K562 (cell line): Measurements from ENCODE around the gene NMBR. TPM values are rescaled to one million over a fixed set of nuclear protein-coding genes. Genes with fewer than 3 reads are reported as not detected.

Source experiments
- CEBPZ ChIP-seq: fragments of 150-350 bp; IDR thresholded peaks from 2 replicates; pipeline ENCODE4 v1.6.1; 2014; ENCODE audit warnings: low read depth, mild to moderate bottlenecking, low read length, borderline replicate concordance
- CXXC5 ChIP-seq: fragments of 250-450 bp; sonication (Bioruptor Pico); IDR thresholded peaks from 2 replicates; pipeline ENCODE4 v1.8.0; 2022; ENCODE audit warnings: inconsistent platforms, mild to moderate bottlenecking, moderate library complexity
- FOXA3 ChIP-seq, 2 experiments: fragments of 450-650 bp in 1 of 2; sonication (generic) in 1 of 2; formaldehyde crosslinking; IDR thresholded peaks in 1 of 2; conservative IDR thresholded peaks in 1 of 2; 2 replicates each; pipeline versions ENCODE4 v1.4.0 to v1.8.0; 2020 to 2022; ENCODE audit warnings: mild to moderate bottlenecking in 2 of 2, missing genetic modification reagents in 1 of 2
- FOXP1 ChIP-seq: sonication (generic); formaldehyde crosslinking; IDR thresholded peaks from 2 replicates; pipeline ENCODE4 v1.8.0; 2022; ENCODE audit warnings: mild to moderate bottlenecking, missing genetic modification reagents
- HNRNPL ChIP-seq: fragments of 200-400 bp; formaldehyde crosslinking; IDR thresholded peaks from 2 replicates; pipeline ENCODE4 v1.6.1; 2017; ENCODE audit warnings: low read depth, mild to moderate bottlenecking, low read length
- HSF4 ChIP-seq: fragments of 250-450 bp; sonication (Bioruptor Pico); IDR thresholded peaks from 2 replicates; pipeline ENCODE4 v2.1.2; 2022; ENCODE audit warnings: mild to moderate bottlenecking, moderate library complexity, borderline replicate concordance
- IFI16 ChIP-seq: fragments of 250-450 bp; sonication (Bioruptor Pico); IDR thresholded peaks from 2 replicates; pipeline ENCODE4 v2.1.2; 2022; ENCODE audit warnings: mild to moderate bottlenecking, inconsistent platforms
- IRF2 ChIP-seq: sonication (generic); formaldehyde crosslinking; IDR thresholded peaks from 2 replicates; pipeline ENCODE4 v1.8.1; 2022; ENCODE audit warnings: mild to moderate bottlenecking, missing genetic modification reagents
- KLF6 ChIP-seq: fragments of 250-450 bp; sonication (Bioruptor Pico); IDR thresholded peaks from 2 replicates; pipeline ENCODE4 v1.4.0; 2020; ENCODE audit warnings: mild to moderate bottlenecking, moderate library complexity, borderline replicate concordance
- NBN ChIP-seq: fragments of 450-650 bp; IDR thresholded peaks from 2 replicates; pipeline ENCODE4 v1.6.1; 2016; ENCODE audit warnings: low read depth, mild to moderate bottlenecking
- REST ChIP-seq, 2 experiments: fragments of 450-650 bp; formaldehyde crosslinking in 1 of 2; IDR thresholded peaks; 2 replicates each; pipeline versions ENCODE4 v1.4.0 to v1.6.1; 2014 to 2020; ENCODE audit warnings: mild to moderate bottlenecking in 2 of 2, borderline replicate concordance in 1 of 2, low read depth in 1 of 2
- RFX7 ChIP-seq: fragments of 250-450 bp; sonication (Bioruptor Pico); IDR thresholded peaks from 2 replicates; pipeline ENCODE4 v1.5.1; 2021; ENCODE audit warnings: mild to moderate bottlenecking
- TOE1 ChIP-seq, 2 experiments: fragments of 450-650 bp in 1 of 2; sonication (generic) in 1 of 2; formaldehyde crosslinking in 1 of 2; IDR thresholded peaks; 2 replicates each; pipeline versions ENCODE4 v1.7.1 to v1.8.0; 2016 to 2022; ENCODE audit warnings: borderline replicate concordance in 2 of 2, mild to moderate bottlenecking in 2 of 2, antibody characterized with exemption in 1 of 2, inconsistent platforms in 1 of 2, low read depth in 1 of 2, missing genetic modification reagents in 1 of 2, moderate library complexity in 1 of 2
- ZNF3 ChIP-seq: fragments of 250-450 bp; sonication (Bioruptor Pico); IDR thresholded peaks from 2 replicates; pipeline ENCODE4 v1.5.0; 2021; ENCODE audit warnings: mild to moderate bottlenecking, moderate library complexity
- ZNF695 ChIP-seq: fragments of 450-650 bp; formaldehyde crosslinking; IDR thresholded peaks from 2 replicates; pipeline ENCODE4 v1.4.0; 2020; ENCODE audit warnings: mild to moderate bottlenecking, moderate library complexity
- polyA plus RNA-seq, 8 experiments: library from polyadenylated mRNA; depleted of rRNA in 4 of 8; stranded (reverse) in 5 of 8; unstranded in 3 of 8; fragments of >200 nt; fragmentation: Nextera tagmentation in 2 of 8; fragmentation: Illumina TruSeq in 1 of 8; extraction: Ambion mirVana in 2 of 8; extraction: Trizol in 1 of 8; gene quantifications; 2 replicates each; pipeline versions ENCODE4 v1.2.1 to v1.2.3, GENCODE V29; 2011 to 2014; ENCODE audit warnings: inconsistent platforms in 1 of 8, missing spikeins in 1 of 8
- total RNA-seq, 7 experiments: library from RNA; depleted of rRNA in 6 of 7; stranded (reverse); fragments of >200 nt in 6 of 7; fragmentation: Illumina TruSeq in 2 of 7; extraction: Trizol in 2 of 7; gene quantifications; 2 replicates each; pipeline versions ENCODE4 v1.2.1 to v1.2.3, GENCODE V29; 2011 to 2021; ENCODE audit warnings: low replicate concordance in 1 of 7

The NMBR gene
- total and polyA plus RNA-seq, 9 of the 15 experiments (the other 6 are each of a cell fraction or from before 2014, with no cell fraction given): not detected

- TF ChIP-seq REST (IDR thresholded peaks at IDR 0.05; ENCODE audit: borderline replicate concordance) (peak; percentile 74), REST (CRISPR knock-in tag; IDR thresholded peaks at IDR 0.05; ENCODE audit: low read depth) (no peak), RFX7 (CRISPR knock-in tag) (no peak), CXXC5 (CRISPR knock-in tag) (peak; percentile 93), HSF4 (CRISPR knock-in tag) (no peak), TOE1 (IDR thresholded peaks at IDR 0.05; ENCODE audit: borderline replicate concordance) (peak; percentile 88), TOE1 (CRISPR knock-in tag; IDR thresholded peaks at IDR 0.05; ENCODE audit: borderline replicate concordance, low read depth) (no peak), FOXA3 (CRISPR knock-in tag; conservative IDR thresholded peaks at IDR 0.05 in 1 of 2, IDR thresholded peaks at IDR 0.05 in 1 of 2) (no peak), FOXP1 (CRISPR knock-in tag) (no peak; the same call in 1 of the 2 replicates), KLF6 (CRISPR knock-in tag) (no peak), ZNF695 (CRISPR knock-in tag) (no peak), NBN (peak; percentile 94), IRF2 (CRISPR knock-in tag) (no peak), HNRNPL (peak; percentile 25; the same call in 1 of the 2 replicates), IFI16 (CRISPR knock-in tag) (no peak), CEBPZ (no peak), ZNF3 (CRISPR knock-in tag) (no peak)
These were observed at the start of gene NMBR, which contains the start of gene VTA1 (continued) for GRCh38 chr6:142146828-142147662.
